Endodermal cell (in vitro differentiated cells): ENCODE measurements around the gene ABLIM2. TPM values are rescaled to one million over a fixed set of nuclear protein-coding genes. Genes with fewer than 3 reads are reported as not detected.
A peak's percentile ranks its signal among the peaks of the same experiment; 100 is the strongest.

Source experiments
- DNase-seq: peaks from one replicate; pipeline ENCODE4 v3.0.0-alpha.2; 2017
- H3K27ac ChIP-seq: 2 replicates; pipeline ENCODE4 v1.5.1; 2013; ENCODE audit warnings: mild to moderate bottlenecking, low read depth, low read length, moderate library complexity
- H3K27me3 ChIP-seq: 2 replicates; pipeline ENCODE4 v1.6.1; 2013; ENCODE audit warnings: mild to moderate bottlenecking, low read length, moderate library complexity; ENCODE audit not compliant: insufficient read depth, control insufficient read depth, poor library complexity, severe bottlenecking
- H3K36me3 ChIP-seq: 2 replicates; pipeline ENCODE4 v1.7.0; 2013; ENCODE audit warnings: mild to moderate bottlenecking, low read length, moderate library complexity; ENCODE audit not compliant: control insufficient read depth, insufficient read depth
- H3K4me1 ChIP-seq: one replicate; pipeline ENCODE4 v1.7.0; 2013; ENCODE audit warnings: low read length; ENCODE audit not compliant: control insufficient read depth, insufficient read depth
- H3K4me3 ChIP-seq: 2 replicates; pipeline ENCODE4 v1.5.1; 2013; ENCODE audit warnings: mild to moderate bottlenecking, low read length, moderate library complexity
- H3K9ac ChIP-seq: 2 replicates; pipeline ENCODE4 v1.6.1; 2013; ENCODE audit warnings: mild to moderate bottlenecking, low read length, moderate library complexity; ENCODE audit not compliant: poor library complexity, severe bottlenecking; ENCODE audit errors: extremely low read depth
- H3K9me3 ChIP-seq: 2 replicates; pipeline ENCODE4 v1.6.1; 2013; ENCODE audit warnings: mild to moderate bottlenecking, low read length, moderate library complexity; ENCODE audit not compliant: control insufficient read depth
- H3K27ac Mint-ChIP-seq: 2 replicates; pipeline ENCODE4 v1.8.0; 2020; ENCODE audit warnings: mixed read lengths
- H3K27me3 Mint-ChIP-seq: 2 replicates; pipeline ENCODE4 v1.8.0; 2021; ENCODE audit warnings: mild to moderate bottlenecking, mixed read lengths; ENCODE audit not compliant: insufficient read depth
- H3K36me3 Mint-ChIP-seq: 2 replicates; pipeline ENCODE4 v1.8.0; 2020; ENCODE audit warnings: low read depth, mixed read lengths
- H3K4me1 Mint-ChIP-seq: 2 replicates; pipeline ENCODE4 v1.8.0; 2020; ENCODE audit warnings: mixed read lengths
- H3K4me3 Mint-ChIP-seq: 2 replicates; pipeline ENCODE4 v1.8.0; 2020; ENCODE audit warnings: mild to moderate bottlenecking, moderate library complexity, mixed read lengths
- H3K9me3 Mint-ChIP-seq: 2 replicates; pipeline ENCODE4 v1.8.0; 2020; ENCODE audit warnings: mild to moderate bottlenecking, mixed read lengths
- WGBS, 2 experiments: methylation state at CpG; one replicate each; pipeline versions ENCODE4 v1.1.5 to v1.1.7; 2013; ENCODE audit warnings: missing lambda C conversion rate in 2 of 2, mixed read lengths in 1 of 2; ENCODE audit not compliant: insufficient coverage in 1 of 2, insufficient read length in 1 of 2; 5-methylcytosine and 5-hydroxymethylcytosine counted together
- total RNA-seq, 2 donors: library from RNA; stranded (reverse); fragmentation: NEBNext Ultra II Directional in 1 of 2; extraction: Animal tissue kit (Norgen Biotek cat#: 25700) in 1 of 2; gene quantifications; 2 replicates in 1 of 2; 3 replicates in 1 of 2; pipeline ENCODE4 v1.2.1, GENCODE V29; 2021
- TF ChIP-seq, protein P1 (sequence below): fragments of 200-600 bp; sonication (generic); conservative IDR thresholded peaks from 2 replicates; pipeline ENCODE4 v1.5.0; 2021; ENCODE audit warnings: antibody characterized with exemption, mild to moderate bottlenecking

ABLIM2 gene
- total RNA-seq, 2 donors from 2014 or later: 0.35 to 1.6 TPM

DNA sequence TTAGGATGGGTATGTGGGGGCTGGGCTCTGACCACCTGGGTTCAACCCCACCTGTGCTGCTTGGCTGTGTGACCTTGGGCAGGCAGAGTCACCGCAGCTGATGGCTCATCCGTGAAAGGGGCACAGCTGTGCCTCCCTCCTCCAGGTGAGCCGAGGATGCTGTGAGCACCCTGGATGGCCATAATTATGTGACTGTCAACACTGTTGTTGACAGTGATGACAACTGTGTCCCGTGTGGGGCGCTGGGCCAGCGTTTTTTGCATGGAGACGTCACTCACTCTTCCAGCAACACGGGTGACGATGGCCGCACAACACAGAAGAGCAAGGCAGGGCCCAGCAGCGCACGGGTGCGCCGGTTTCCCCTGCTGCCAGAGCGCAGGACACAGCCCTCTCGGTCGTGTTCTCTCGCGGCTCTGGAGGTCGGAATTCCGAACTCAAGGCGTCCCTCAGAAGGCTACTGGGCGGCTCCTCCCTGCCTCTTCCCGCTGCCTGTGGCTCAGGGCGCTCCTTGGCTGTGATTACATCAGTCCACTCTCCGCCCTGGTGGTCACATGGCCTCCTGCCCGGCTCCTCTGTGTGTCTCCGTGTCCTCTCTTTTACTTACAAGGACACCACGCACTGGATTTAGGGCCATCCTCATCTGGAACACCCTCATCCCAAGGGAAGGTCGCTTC lies 41.8 kb upstream of the ABLIM2 start:
- no peaks in the 10 kb centered on the region for H3K27me3 Mint-ChIP-seq
- Histone ChIP-seq H3K27ac (no peak overlapping the region), H3K36me3 (no peaks in the 10 kb centered on the region), H3K9me3 (no peaks in the 10 kb centered on the region), H3K4me1 (no peaks in the 10 kb centered on the region), H3K9ac (no peak overlapping the region), H3K27me3 (no peaks in the 10 kb centered on the region), H3K4me3 (no peak overlapping the region)
- WGBS, 2 experiments: 89 to 90% methylated on average over 25 to 30 of the region's 30 CpGs
- H3K4me1 Mint-ChIP-seq: peaks cover 1% of the 10 kb centered on the region
- TF ChIP-seq, protein P1, sequence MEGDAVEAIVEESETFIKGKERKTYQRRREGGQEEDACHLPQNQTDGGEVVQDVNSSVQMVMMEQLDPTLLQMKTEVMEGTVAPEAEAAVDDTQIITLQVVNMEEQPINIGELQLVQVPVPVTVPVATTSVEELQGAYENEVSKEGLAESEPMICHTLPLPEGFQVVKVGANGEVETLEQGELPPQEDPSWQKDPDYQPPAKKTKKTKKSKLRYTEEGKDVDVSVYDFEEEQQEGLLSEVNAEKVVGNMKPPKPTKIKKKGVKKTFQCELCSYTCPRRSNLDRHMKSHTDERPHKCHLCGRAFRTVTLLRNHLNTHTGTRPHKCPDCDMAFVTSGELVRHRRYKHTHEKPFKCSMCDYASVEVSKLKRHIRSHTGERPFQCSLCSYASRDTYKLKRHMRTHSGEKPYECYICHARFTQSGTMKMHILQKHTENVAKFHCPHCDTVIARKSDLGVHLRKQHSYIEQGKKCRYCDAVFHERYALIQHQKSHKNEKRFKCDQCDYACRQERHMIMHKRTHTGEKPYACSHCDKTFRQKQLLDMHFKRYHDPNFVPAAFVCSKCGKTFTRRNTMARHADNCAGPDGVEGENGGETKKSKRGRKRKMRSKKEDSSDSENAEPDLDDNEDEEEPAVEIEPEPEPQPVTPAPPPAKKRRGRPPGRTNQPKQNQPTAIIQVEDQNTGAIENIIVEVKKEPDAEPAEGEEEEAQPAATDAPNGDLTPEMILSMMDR: no peak
- H3K9me3 Mint-ChIP-seq: no peaks in the 10 kb centered on the region
- no peak overlapping the region for H3K27ac Mint-ChIP-seq
- DNase-seq: no peak
- no peaks in the 10 kb centered on the region for H3K36me3 Mint-ChIP-seq
- H3K4me3 Mint-ChIP-seq: no peak overlapping the region

DNA sequence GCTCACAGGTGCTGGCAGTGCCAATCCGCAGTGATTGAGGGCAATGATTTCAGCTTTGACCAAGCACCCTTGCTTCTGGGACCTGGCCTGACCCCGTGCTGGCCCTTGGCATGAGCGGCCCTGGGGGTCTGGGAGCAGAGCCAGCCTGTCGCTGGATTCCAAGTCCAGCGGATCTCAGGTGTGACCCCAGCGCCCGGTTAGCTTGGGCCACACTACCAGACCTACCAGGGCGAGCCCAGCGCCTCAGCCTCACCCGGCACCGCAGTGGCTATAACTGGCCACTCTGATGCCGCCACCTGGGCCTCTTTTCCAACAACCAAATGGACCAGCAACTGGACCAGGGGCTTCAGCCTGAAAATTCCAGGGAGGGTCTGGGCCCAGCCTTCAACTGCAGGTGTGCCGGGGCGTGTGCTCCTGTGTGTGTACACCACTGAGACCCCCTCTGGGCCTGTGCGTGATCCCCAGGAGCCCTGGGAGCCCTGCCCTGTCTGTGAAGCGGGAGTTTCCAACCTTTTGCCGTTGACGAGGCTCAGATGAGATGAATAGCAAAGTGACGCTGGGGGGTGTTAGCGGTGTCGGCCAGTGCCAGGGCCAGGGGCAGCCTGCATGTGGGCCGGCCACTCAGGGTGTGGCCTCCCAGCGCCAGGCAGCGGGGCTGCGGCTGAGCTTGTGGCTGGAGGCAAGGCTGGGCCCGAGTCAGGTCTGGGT lies 41.1 kb upstream of the ABLIM2 start:
- no peaks in the 10 kb centered on the region for H3K27me3 ChIP-seq
- H3K27ac ChIP-seq: no peak overlapping the region
- no peaks in the 10 kb centered on the region for H3K9me3 ChIP-seq
- TF ChIP-seq, protein P1: no peak
- H3K4me3 Mint-ChIP-seq: no peak overlapping the region
- H3K27me3 Mint-ChIP-seq: no peaks in the 10 kb centered on the region
- H3K36me3 Mint-ChIP-seq: no peaks in the 10 kb centered on the region
- 94 to 95% methylated on average over 13 to 26 of the region's 26 CpGs for WGBS, 2 experiments
- H3K4me3 ChIP-seq: no peak overlapping the region
- DNase-seq: no peak
- H3K4me1 Mint-ChIP-seq: peaks cover 1% of the 10 kb centered on the region
- no peak overlapping the region for H3K9ac ChIP-seq
- no peak overlapping the region for H3K27ac Mint-ChIP-seq
- no peaks in the 10 kb centered on the region for H3K9me3 Mint-ChIP-seq
- no peaks in the 10 kb centered on the region for H3K4me1 ChIP-seq
- no peaks in the 10 kb centered on the region for H3K36me3 ChIP-seq

DNA sequence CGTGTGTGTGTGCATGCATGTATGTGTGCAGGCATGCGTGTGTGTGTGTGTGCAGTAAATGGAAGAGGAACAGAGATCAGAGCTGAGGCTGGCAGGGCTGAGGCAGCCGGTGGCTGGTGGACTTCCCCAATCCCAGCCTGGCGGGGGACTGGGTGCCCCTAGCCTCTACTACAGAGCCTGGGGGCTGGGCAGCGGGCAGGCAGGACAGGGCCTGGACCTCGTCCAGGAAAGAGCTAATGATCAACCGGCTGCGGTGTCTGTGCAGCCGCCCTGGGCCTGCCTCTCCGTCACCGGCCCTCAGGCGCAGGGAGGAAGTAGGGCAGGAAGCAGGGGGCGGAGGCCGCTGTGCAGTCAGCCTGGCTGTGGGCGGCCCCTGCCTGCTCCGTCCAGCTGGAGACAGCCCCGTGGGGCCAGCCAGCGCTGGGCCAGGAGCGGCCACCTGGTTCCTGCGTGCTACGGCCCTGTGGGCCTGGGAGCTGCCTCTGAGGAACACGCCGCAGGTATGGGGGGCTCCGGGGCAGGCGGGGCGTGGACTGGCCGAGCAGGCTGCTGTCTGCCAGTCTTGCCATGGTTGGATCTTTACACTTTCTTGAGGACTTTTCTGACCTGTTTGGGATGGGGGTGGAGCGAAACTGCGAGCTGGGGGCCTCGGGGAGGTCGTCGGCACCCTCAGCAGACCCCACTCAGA lies 40.4 kb upstream of the ABLIM2 start, which contains the start of gene SH3TC1:
Gene SH3TC1 (plus strand): TSS at position 385 of the 688 bp plus-strand sequence. CDS start 5,905 bp downstream, outside the sequence.
- Histone ChIP-seq H3K9me3 (no peaks in the 10 kb centered on the region), H3K27ac (no peak within 1 kb of the TSS), H3K27me3 (no peaks in the 10 kb centered on the region), H3K4me3 (no peak within 1 kb of the TSS), H3K36me3 (no peaks in the 10 kb centered on the region), H3K4me1 (no peaks in the 10 kb centered on the region), H3K9ac (no peak within 1 kb of the TSS)
- no peak within 1 kb of the TSS for H3K4me3 Mint-ChIP-seq
- peak within 1 kb of the TSS; percentile 52 for H3K27ac Mint-ChIP-seq
- H3K27me3 Mint-ChIP-seq: no peaks in the 10 kb centered on the region
- H3K36me3 Mint-ChIP-seq: no peaks in the 10 kb centered on the region
- H3K9me3 Mint-ChIP-seq: no peaks in the 10 kb centered on the region
- 81 to 84% methylated on average over 23 to 32 of the region's 32 CpGs for WGBS, 2 experiments
- TF ChIP-seq, protein P1: no peak
- DNase-seq: no peak
- H3K4me1 Mint-ChIP-seq: peaks cover 1% of the 10 kb centered on the region
